Esophagus muscularis mucosa (tissue), 4 donors: Measurements from ENCODE around the gene HECTD2. TPM values are rescaled to one million over a fixed set of nuclear protein-coding genes. Genes with fewer than 3 reads are reported as not detected.
"Not testable (repeated sequence)": the region's sequence is repeated elsewhere in the genome, so short reads cannot be mapped to it uniquely, and the experiment has no call there.

Experiments
- DNase-seq: peaks from one replicate; pipeline ENCODE4 v3.0.0-alpha.2; 2017; ENCODE audit errors: extremely low spot score
- H3K27ac ChIP-seq, 4 donors: fragments of 200-600 bp; sonication (generic); replicated peaks in 1 of 4; 1 replicate in 3 of 4; 2 replicates in 1 of 4; pipeline ENCODE4 v1.5.1; 2016 to 2019; ENCODE audit warnings: mild to moderate bottlenecking in 1 of 4
- H3K27me3 ChIP-seq, 4 donors: fragments of 200-600 bp; sonication (generic); one replicate each; pipeline versions ENCODE4 v1.5.1 to v1.6.0; 2016 to 2019
- H3K36me3 ChIP-seq, 4 donors: fragments of 200-600 bp; sonication (generic); one replicate each; pipeline ENCODE4 v1.5.1; 2016 to 2019
- H3K4me1 ChIP-seq, 4 donors: fragments of 200-600 bp; sonication (generic); one replicate each; pipeline ENCODE4 v1.5.1; 2016 to 2019
- H3K4me3 ChIP-seq, 4 donors: fragments of 200-600 bp; sonication (generic); 1 replicate in 2 of 4; 2 replicates in 2 of 4; pipeline ENCODE4 v1.5.1; 2016 to 2019; ENCODE audit warnings: mild to moderate bottlenecking in 4 of 4, moderate library complexity in 1 of 4
- H3K9me3 ChIP-seq, 4 donors: fragments of 200-600 bp; sonication (generic); 1 replicate in 3 of 4; 2 replicates in 1 of 4; pipeline ENCODE4 v1.5.1; 2016 to 2019
- EP300 ChIP-seq: sonication (generic); formaldehyde crosslinking; IDR thresholded peaks from one replicate; pipeline ENCODE4 v1.6.1; 2017; ENCODE audit warnings: antibody characterized with exemption
- POLR2A ChIP-seq: fragments of 450-650 bp; IDR thresholded peaks from one replicate; pipeline ENCODE4 v1.6.1; 2017; ENCODE audit warnings: antibody characterized with exemption, moderate library complexity, mild to moderate bottlenecking, low read depth
- POLR2AphosphoS5 ChIP-seq, 2 donors: sonication (generic); formaldehyde crosslinking; IDR thresholded peaks; one replicate each; pipeline ENCODE4 v1.6.1; 2017; ENCODE audit warnings: antibody characterized with exemption in 2 of 2
- WGBS: methylation state at CpG from one replicate; pipeline ENCODE4 v1.1.5; 2018; 5-methylcytosine and 5-hydroxymethylcytosine counted together
- intact Hi-C: fragments of 100-400 bp; cut with DNase I; formaldehyde crosslinking; loops from one replicate; pipeline ENCODE4 v1.15.1; 2023
- total RNA-seq, 4 donors: library from RNA; depleted of rRNA; stranded (reverse); fragments of >200 nt; gene quantifications; one replicate each; pipeline versions ENCODE4 v1.1.0 to v1.2.1, GENCODE V29; 2016
- TF ChIP-seq, protein P1 (sequence below), 3 experiments: fragments of 200-600 bp in 2 of 3; fragments of 450-650 bp in 1 of 3; sonication (generic) in 2 of 3; IDR thresholded peaks; one replicate each; pipeline ENCODE4 v1.5.1; 2017 to 2019; ENCODE audit warnings: antibody characterized with exemption in 3 of 3, mild to moderate bottlenecking in 2 of 3, moderate library complexity in 1 of 3

HECTD2 gene
- total RNA-seq, 4 donors from 2014 or later = 18.2 to 29.5 (median 21.5) TPM

DNA sequence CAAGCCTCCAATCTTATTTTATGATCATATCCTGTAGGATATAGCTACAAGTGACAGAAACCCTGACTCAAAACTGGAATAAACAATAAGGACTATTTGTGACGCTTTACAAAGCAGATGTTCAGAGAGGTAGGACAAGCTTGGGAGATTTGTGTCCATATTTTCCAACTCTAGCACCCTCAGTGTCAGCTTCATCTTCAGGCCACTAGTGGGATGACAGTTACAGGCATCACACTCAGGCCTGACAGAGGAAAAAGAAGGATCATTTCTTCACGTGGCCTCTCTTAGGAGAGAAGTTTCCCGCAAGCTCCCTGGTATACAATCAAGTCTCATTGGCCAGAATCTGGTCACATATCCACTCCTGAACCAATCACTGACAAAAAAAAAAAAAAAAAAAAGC, 148.3 kb downstream of the HECTD2 start:
- no peaks in the 10 kb centered on the region for H3K9me3 ChIP-seq
- no peaks in the 10 kb centered on the region for H3K36me3 ChIP-seq
- no peak for DNase-seq
- peaks cover 3 to 19% (median 18%) of the 10 kb centered on the region in 4 donors for H3K4me1 ChIP-seq
- 90% methylated on average over 3 of the region's 3 CpGs for WGBS
- TF ChIP-seq, protein P1, sequence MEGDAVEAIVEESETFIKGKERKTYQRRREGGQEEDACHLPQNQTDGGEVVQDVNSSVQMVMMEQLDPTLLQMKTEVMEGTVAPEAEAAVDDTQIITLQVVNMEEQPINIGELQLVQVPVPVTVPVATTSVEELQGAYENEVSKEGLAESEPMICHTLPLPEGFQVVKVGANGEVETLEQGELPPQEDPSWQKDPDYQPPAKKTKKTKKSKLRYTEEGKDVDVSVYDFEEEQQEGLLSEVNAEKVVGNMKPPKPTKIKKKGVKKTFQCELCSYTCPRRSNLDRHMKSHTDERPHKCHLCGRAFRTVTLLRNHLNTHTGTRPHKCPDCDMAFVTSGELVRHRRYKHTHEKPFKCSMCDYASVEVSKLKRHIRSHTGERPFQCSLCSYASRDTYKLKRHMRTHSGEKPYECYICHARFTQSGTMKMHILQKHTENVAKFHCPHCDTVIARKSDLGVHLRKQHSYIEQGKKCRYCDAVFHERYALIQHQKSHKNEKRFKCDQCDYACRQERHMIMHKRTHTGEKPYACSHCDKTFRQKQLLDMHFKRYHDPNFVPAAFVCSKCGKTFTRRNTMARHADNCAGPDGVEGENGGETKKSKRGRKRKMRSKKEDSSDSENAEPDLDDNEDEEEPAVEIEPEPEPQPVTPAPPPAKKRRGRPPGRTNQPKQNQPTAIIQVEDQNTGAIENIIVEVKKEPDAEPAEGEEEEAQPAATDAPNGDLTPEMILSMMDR (IDR thresholded peaks at IDR 0.05) = no peak
- TF ChIP-seq POLR2AphosphoS5 (IDR thresholded peaks at IDR 0.05) (no peak), EP300 (no peak)
- H3K27ac ChIP-seq = no peak overlapping the region
- no peaks in the 10 kb centered on the region for H3K27me3 ChIP-seq
- intact Hi-C loops = loop anchor here (5.0 to 10.0 kb wide), 2 partner anchors 64 to 239 kb away; partner anchors contain the start of gene TNKS2
- no peak overlapping the region for H3K4me3 ChIP-seq

DNA sequence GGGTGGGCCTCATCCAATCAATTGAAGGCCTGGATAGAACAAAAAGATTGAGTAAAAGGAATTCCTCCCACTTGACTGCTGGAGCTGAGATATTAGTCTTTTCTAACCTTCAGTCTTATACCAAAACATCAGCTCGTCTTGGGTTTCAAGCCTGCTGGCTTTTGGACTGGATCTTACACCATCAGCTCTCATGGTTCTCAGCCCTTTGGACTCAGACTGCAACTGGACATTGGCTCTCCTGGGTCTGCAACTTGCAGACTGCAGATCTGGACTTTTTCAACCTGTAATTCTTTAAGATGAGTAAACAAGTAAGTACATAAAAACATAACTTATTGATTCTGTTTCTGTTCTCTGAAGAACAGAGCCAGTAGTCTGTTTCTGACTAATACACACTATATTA, 149.0 kb downstream of the HECTD2 start:
- Histone ChIP-seq H3K36me3 (no peaks in the 10 kb centered on the region), H3K27ac (no peak overlapping the region), H3K4me1 (peaks cover 4 to 26% (median 25%) of the 10 kb centered on the region in 4 donors), H3K27me3 (no peaks in the 10 kb centered on the region), H3K9me3 (no peaks in the 10 kb centered on the region), H3K4me3 (no peak overlapping the region)
- intact Hi-C loops = loop anchor here (5.0 to 10.0 kb wide), 2 partner anchors 64 to 238 kb away; partner anchors contain the start of gene TNKS2
- DNase-seq = no peak
- 100% methylated on average over 1 of the region's 1 CpG for WGBS
- TF ChIP-seq EP300 (no peak), POLR2A (no peak), POLR2AphosphoS5 (IDR thresholded peaks at IDR 0.05) (no peak)
- TF ChIP-seq, protein P1 (IDR thresholded peaks at IDR 0.05) = no peak

DNA sequence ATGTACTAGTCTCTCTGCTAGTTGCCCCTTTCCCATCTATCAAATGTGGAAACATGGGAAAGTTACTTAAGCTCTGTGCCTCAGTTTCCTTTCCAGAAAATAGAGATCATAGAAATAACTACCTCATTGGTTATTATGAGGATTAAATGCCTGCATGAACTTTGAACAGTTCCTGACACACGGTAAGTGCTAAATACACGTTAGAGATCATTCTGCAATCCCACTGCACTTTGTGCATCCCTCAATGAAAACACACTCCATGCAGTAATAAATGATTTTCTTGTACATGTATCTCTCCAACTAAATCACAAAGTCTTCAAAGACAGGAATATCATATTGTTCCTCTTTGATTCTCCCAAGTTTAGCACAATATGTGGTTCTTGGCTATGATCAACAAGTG, 149.6 kb downstream of the HECTD2 start:
- Histone ChIP-seq H3K9me3 (no peaks in the 10 kb centered on the region), H3K27ac (no peak overlapping the region), H3K4me3 (no peak overlapping the region), H3K36me3 (no peaks in the 10 kb centered on the region), H3K4me1 (peaks cover 4 to 32% (median 30%) of the 10 kb centered on the region in 4 donors), H3K27me3 (no peaks in the 10 kb centered on the region)
- intact Hi-C loops = loop anchor here (5.0 to 10.0 kb wide), 2 partner anchors 65 to 238 kb away; partner anchors contain the start of gene TNKS2
- TF ChIP-seq POLR2A (no peak), POLR2AphosphoS5 (IDR thresholded peaks at IDR 0.05) (no peak), EP300 (no peak)
- TF ChIP-seq, protein P1 (IDR thresholded peaks at IDR 0.05) = no peak
- no peak for DNase-seq
- 88% methylated on average over 2 of the region's 2 CpGs for WGBS

DNA sequence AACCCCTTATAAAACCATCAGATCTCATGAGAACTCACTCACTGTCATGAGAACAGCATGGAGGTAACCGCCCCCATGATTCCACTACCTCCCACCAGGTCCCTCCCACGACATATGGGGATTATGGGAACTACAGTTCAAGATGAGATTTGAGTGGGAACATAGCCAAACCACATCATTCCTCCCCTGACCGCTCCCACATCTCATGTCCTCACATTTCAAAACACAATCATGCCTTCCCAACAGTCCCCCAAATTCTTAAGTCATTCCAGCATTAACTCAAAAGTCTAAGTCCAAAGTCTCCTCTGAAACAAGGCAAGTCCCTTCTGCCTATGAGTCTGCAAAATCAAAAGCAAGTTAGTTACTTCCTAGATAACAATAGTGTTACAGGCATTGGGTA, 150.7 kb downstream of the HECTD2 start:
- H3K9me3 ChIP-seq, H3K4me3 ChIP-seq, DNase-seq, intact Hi-C loops, H3K36me3 ChIP-seq, H3K27ac ChIP-seq, H3K27me3 ChIP-seq: not testable (repeated sequence)
- 91% methylated on average over 3 of the region's 3 CpGs for WGBS
- peaks cover 4 to 42% (median 35%) of the 10 kb centered on the region in 4 donors for H3K4me1 ChIP-seq

DNA sequence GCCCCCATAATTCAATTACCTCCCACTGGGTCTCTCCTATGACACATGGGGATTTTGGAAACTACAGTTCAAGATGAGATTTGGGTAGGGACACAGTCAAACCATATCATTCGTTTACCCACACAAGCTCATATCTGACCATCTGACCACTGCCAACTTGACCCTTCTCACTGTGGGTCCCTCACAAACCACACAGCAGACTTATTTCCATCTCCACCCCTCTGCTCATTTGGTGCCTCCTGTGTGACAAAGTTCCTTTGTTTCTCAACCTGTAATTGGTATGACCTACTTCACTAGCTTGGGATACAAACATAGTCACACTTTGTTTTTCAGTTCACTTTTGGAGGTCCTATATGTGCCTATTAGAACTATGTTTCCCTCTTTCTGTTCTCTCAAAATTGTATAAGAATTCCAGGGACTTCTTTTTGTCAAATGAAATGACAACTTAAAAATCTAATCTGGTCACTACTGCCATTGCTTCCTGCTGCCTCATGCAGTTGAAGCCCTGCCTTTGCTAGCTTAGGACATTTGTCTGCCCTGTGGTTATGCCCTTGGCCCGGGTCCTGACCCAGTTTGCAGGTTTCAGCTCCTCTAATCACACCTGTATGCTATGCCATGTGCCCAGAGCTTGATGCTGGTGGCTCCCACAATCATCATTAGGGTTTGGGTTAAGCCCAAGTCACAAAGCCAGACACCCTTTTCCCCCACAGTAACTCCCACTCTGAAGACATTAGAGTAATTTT, 152.9 kb downstream of the HECTD2 start:
- intact Hi-C loops = no loop called here
- 85% methylated on average over 2 of the region's 2 CpGs for WGBS
- Histone ChIP-seq H3K9me3 (no peaks in the 10 kb centered on the region), H3K27me3 (no peaks in the 10 kb centered on the region), H3K4me1 (peaks cover 4 to 42% (median 36%) of the 10 kb centered on the region in 4 donors), H3K36me3 (no peaks in the 10 kb centered on the region), H3K27ac (peak overlapping the region in 1 of 4 donors; percentile 27), H3K4me3 (no peak overlapping the region)
- TF ChIP-seq, protein P1 (IDR thresholded peaks at IDR 0.05) = no peak
- no peak for TF ChIP-seq POLR2A
- TF ChIP-seq POLR2AphosphoS5 (IDR thresholded peaks at IDR 0.05) = no peak
- TF ChIP-seq EP300 = no peak
- DNase-seq = no peak
